GM18870 (cell line): ENCODE data around the gene TMBIM4.
"Not testable (repeated sequence)": the region's sequence is repeated elsewhere in the genome, so short reads cannot be mapped to it uniquely, and the experiment has no call there.

Experiments used
- ATAC-seq: cut with Tn5 transposase; IDR thresholded peaks from one replicate; pipeline ENCODE4 v1.9.1; 2021; ENCODE audit warnings: moderate library complexity; ENCODE audit not compliant: unreplicated experiment

TMBIM4 gene

GRCh38 chr12:66169221-66170170, at the start of gene TMBIM4:
Gene TMBIM4 (minus strand): TSS chr12:66169996. CDS start chr12:66169951, 45 bp downstream.
- peak; percentile 82 for ATAC-seq

GRCh38 chr12:66217342-66217917, 47.6 kb upstream of the TMBIM4 start:
- no peak for ATAC-seq

- ATAC-seq = not testable (repeated sequence)
Observed at GRCh38 chr12:66213011-66213410, 43.2 kb upstream of the TMBIM4 start.

- ATAC-seq = not testable (repeated sequence)
Observed at GRCh38 chr12:66211573-66211972, 41.8 kb upstream of the TMBIM4 start.

GRCh38 chr12:66210840-66211239, 41.0 kb upstream of the TMBIM4 start:
- no peak for ATAC-seq

- ATAC-seq = no peak
Observed at GRCh38 chr12:66206141-66206540, 36.3 kb upstream of the TMBIM4 start.

- ATAC-seq = peak; percentile 78
Observed at GRCh38 chr12:66203820-66204219, 34.0 kb upstream of the TMBIM4 start.

- no peak for ATAC-seq
Observed at GRCh38 chr12:66199831-66200509, 30.2 kb upstream of the TMBIM4 start.

- no peak for ATAC-seq
Observed at GRCh38 chr12:66199141-66199540, 29.3 kb upstream of the TMBIM4 start.

GRCh38 chr12:66197495-66197921, 27.7 kb upstream of the TMBIM4 start:
- no peak for ATAC-seq

GRCh38 chr12:66196806-66197205, 27.0 kb upstream of the TMBIM4 start:
- peak; percentile 89 for ATAC-seq

GRCh38 chr12:66195242-66195641, 25.4 kb upstream of the TMBIM4 start:
- peak; percentile 32 for ATAC-seq

- ATAC-seq = no peak
Observed at GRCh38 chr12:66194122-66194521, 24.3 kb upstream of the TMBIM4 start.

GRCh38 chr12:66191547-66192126, 21.8 kb upstream of the TMBIM4 start:
- ATAC-seq = no peak

GRCh38 chr12:66190519-66191370, 20.9 kb upstream of the TMBIM4 start:
- peak; percentile 37 for ATAC-seq

GRCh38 chr12:66189889-66190288, 20.1 kb upstream of the TMBIM4 start:
- no peak for ATAC-seq

GRCh38 chr12:66189486-66189843, 19.7 kb upstream of the TMBIM4 start:
- ATAC-seq = no peak

- ATAC-seq = peak; percentile 37
Observed at GRCh38 chr12:66188584-66189485, 19.0 kb upstream of the TMBIM4 start, which contains the start of gene IRAK3. Gene IRAK3 (plus strand): TSS chr12:66189214. CDS start chr12:66189300, 86 bp downstream.

GRCh38 chr12:66187821-66188220, 18.0 kb upstream of the TMBIM4 start:
- no peak for ATAC-seq
